ENCODE measurements around the gene ADD1. TPM values are rescaled to one million over a fixed set of nuclear protein-coding genes. Genes with fewer than 3 reads are reported as not detected.

The ADD1 gene
- total RNA-seq, 1 donor from 2014 or later: 240 TPM

GRCh38 chr4:2830632-2831610, 12.7 kb upstream of the ADD1 start:
- TF ChIP-seq CTCF (IDR thresholded peaks at IDR 0.05): no peak
- Mint-ChIP-seq H3K27ac (ENCODE audit: unreplicated experiment) (no peak overlapping the region), H3K9me3 (ENCODE audit: low read depth) (no peaks in the 10 kb centered on the region), H3K4me1 (ENCODE audit: low read depth) (peaks cover 17% of the 10 kb centered on the region), H3K4me3 (ENCODE audit: unreplicated experiment) (no peak overlapping the region), H3K36me3 (ENCODE audit: low read depth) (peaks cover 30% of the 10 kb centered on the region), H3K27me3 (ENCODE audit: low read depth) (no peaks in the 10 kb centered on the region)
- DNase-seq (ENCODE audit: low spot score): peak; percentile 87

GRCh38 chr4:2831611-2832308, 11.9 kb upstream of the ADD1 start:
- H3K27ac Mint-ChIP-seq (ENCODE audit: unreplicated experiment): no peak overlapping the region

GRCh38 chr4:2832309-2832980, 11.2 kb upstream of the ADD1 start:
- H3K27ac Mint-ChIP-seq (ENCODE audit: unreplicated experiment): no peak overlapping the region
- H3K27me3 Mint-ChIP-seq (ENCODE audit: low read depth): no peaks in the 10 kb centered on the region
- DNase-seq (ENCODE audit: low spot score): peak; percentile 79
- H3K4me1 Mint-ChIP-seq (ENCODE audit: low read depth): peaks cover 21% of the 10 kb centered on the region
- peaks cover 20% of the 10 kb centered on the region for H3K36me3 Mint-ChIP-seq (ENCODE audit: low read depth)
- H3K9me3 Mint-ChIP-seq (ENCODE audit: low read depth): no peaks in the 10 kb centered on the region
- no peak for TF ChIP-seq CTCF (IDR thresholded peaks at IDR 0.05)
- no peak overlapping the region for H3K4me3 Mint-ChIP-seq (ENCODE audit: unreplicated experiment)

More at GRCh38 chr4:2831611-2832308, 11.9 kb upstream of the ADD1 start:
- H3K9me3 Mint-ChIP-seq (ENCODE audit: low read depth): no peaks in the 10 kb centered on the region
- H3K27me3 Mint-ChIP-seq (ENCODE audit: low read depth): no peaks in the 10 kb centered on the region
- peaks cover 23% of the 10 kb centered on the region for H3K36me3 Mint-ChIP-seq (ENCODE audit: low read depth)
- H3K4me3 Mint-ChIP-seq (ENCODE audit: unreplicated experiment): no peak overlapping the region
- peak; percentile 89 for DNase-seq (ENCODE audit: low spot score)
- TF ChIP-seq CTCF (IDR thresholded peaks at IDR 0.05): no peak
- peaks cover 17% of the 10 kb centered on the region for H3K4me1 Mint-ChIP-seq (ENCODE audit: low read depth)

- Mint-ChIP-seq H3K4me1 (ENCODE audit: low read depth) (peaks cover 28% of the 10 kb centered on the region), H3K9me3 (ENCODE audit: low read depth) (no peaks in the 10 kb centered on the region), H3K4me3 (ENCODE audit: unreplicated experiment) (no peak overlapping the region), H3K27ac (ENCODE audit: unreplicated experiment) (no peak overlapping the region), H3K36me3 (ENCODE audit: low read depth) (peaks cover 19% of the 10 kb centered on the region), H3K27me3 (ENCODE audit: low read depth) (no peaks in the 10 kb centered on the region)
- no peak for TF ChIP-seq CTCF (IDR thresholded peaks at IDR 0.05)
- DNase-seq (ENCODE audit: low spot score): peak; percentile 66
Measured at GRCh38 chr4:2832981-2833670, 10.5 kb upstream of the ADD1 start.
